Activated CD8-positive, alpha-beta memory T cell treated with anti-CD3 and anti-CD28 coated beads, Interleukin-2, amount 50 U/mL, for 1 hour (primary cell): ENCODE measurements around the gene ITGAX.
"Not testable (repeated sequence)": the region's sequence is repeated elsewhere in the genome, so short reads cannot be mapped to it uniquely, and the experiment has no call there.

ENCODE experiments used
- DNase-seq: peaks from one replicate; pipeline ENCODE4 v3.0.0-alpha.2; 2020; ENCODE audit errors: extremely low read depth

Gene ITGAX

DNA sequence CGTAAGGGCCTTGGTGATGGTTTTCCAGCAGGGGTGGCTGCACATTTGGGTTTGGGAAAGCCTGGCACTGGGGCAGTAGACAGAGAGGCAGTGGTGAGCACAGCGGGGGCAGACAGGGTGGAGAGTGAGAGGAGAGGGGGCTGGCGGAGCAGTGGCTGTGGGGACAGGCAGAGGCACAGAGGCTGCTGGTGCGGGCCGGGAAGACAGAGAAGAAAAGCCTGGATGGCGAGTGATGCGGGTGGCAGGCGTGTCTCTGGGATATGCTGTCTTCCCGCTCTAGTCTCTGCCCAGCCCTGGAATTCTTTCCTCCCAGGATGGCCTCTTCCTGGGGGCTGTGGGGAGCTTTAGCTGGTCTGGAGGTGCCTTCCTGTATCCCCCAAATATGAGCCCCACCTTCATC is 55.1 kb downstream of the ITGAX start:
- DNase-seq = no peak

DNA sequence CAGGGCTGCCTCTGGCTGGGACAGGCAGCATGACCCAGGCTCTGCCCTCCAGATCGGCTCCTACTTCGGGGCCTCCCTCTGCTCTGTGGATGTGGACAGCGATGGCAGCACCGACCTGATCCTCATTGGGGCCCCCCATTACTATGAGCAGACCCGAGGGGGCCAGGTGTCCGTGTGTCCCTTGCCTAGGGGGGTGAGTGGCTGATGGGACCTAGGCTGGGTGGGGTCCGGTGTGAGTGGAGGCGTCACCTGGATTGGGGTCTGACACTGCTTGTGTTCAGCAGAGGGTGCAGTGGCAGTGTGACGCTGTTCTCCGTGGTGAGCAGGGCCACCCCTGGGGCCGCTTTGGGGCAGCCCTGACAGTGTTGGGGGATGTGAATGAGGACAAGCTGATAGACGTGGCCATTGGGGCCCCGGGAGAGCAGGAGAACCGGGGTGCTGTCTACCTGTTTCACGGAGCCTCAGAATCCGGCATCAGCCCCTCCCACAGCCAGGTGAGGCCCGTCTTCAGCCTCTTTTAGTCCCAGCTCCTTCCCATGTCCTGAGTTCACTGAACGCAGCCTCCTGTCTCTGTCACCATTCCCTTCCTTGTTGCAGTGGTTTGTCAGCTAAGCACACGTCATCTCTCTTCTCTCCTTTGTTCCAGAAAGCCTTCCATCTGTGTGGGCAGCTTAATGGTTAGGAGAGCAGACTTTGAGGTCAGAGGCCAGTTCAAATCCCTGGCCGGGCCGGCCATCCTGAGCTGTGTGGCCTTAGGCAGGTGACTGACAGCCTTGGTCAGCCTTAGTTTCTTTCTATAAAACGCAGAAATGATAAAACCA is 56.3 kb downstream of the ITGAX start:
- DNase-seq = no peak

- no peak for DNase-seq
These were observed 57.8 kb downstream of the ITGAX start for GRCh38 chr16:31412750-31413149.

- no peak for DNase-seq
These were observed 58.4 kb downstream of the ITGAX start for GRCh38 chr16:31413381-31413780.

- no peak for DNase-seq
These were observed 59.0 kb downstream of the ITGAX start for GRCh38 chr16:31413943-31414342.

GRCh38 chr16:31414706-31415105 is 59.7 kb downstream of the ITGAX start:
- DNase-seq = no peak

- DNase-seq = no peak
These were observed 61.4 kb downstream of the ITGAX start for GRCh38 chr16:31416371-31416770.

DNA sequence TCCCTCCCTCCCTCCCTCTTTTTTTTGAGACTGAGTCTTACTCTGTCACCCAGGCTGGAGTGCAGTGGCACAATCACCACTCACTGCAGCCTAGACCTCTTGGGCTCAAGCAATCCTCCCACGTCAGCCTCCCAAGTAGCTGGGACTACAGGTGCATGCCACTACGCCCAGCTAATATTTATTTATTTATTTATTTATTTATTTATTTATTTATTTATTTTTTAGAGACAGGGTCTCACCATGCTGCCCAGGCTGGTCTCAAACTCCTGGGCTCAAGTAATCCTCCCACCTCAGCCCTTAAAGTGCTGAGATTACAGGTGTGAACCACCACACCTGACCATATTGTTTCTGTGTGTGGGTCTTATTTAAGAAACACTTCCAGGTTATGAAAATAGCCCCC is 62.1 kb downstream of the ITGAX start:
- not testable (repeated sequence) for DNase-seq

- DNase-seq = no peak
These were observed 62.9 kb downstream of the ITGAX start for GRCh38 chr16:31417916-31418315.

GRCh38 chr16:31420037-31420436 is 65.1 kb downstream of the ITGAX start:
- DNase-seq = no peak

DNA sequence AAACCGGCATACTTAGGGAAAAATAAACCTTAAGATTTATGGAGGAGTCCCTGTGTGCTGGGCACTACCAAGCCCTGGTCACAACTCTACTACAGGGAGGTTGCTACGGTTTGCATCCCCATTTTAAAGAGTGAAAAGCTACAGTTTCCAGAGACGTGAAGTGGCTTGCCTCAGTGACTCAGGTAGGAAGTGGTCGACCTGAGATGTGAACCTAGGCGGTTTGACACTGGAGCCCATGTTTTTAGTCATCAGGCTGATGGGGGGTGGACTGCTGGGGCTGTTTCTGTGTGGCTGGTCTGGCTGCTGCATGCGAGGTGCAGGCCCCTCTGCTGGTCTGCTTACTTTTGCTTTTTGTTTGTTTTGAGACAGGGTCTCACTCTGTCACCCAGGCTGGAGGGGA is 66.6 kb downstream of the ITGAX start:
- no peak for DNase-seq

DNA sequence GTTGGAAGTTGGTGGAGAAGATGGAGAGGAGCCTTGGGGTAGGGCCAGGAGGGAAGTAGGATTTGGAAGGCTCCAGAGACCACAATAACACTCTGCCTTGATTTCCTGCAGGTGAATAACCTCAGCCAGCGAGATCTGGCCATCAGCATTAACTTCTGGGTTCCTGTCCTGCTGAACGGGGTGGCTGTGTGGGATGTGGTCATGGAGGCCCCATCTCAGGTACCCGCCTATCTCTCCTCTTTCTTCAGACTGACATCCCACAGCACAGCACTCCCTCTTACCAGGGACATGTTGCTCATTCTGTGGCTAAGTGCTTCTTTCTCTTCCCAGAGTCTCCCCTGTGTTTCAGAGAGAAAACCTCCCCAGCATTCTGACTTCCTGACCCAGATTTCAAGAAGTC is 68.3 kb downstream of the ITGAX start:
- no peak for DNase-seq

DNA sequence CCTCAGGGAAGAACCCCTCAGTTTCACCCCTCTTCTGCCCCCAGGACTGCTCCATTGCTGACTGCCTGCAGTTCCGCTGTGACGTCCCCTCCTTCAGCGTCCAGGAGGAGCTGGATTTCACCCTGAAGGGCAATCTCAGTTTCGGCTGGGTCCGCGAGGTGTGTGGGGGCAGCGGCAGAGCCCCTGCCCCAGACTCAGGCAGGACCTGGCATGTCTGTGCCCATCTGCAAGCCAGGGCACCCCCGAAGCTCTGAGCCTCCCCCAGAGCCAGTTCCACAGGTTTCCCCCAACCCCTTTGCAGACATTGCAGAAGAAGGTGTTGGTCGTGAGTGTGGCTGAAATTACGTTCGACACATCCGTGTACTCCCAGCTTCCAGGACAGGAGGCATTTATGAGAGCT is 68.8 kb downstream of the ITGAX start:
- DNase-seq = no peak

DNA sequence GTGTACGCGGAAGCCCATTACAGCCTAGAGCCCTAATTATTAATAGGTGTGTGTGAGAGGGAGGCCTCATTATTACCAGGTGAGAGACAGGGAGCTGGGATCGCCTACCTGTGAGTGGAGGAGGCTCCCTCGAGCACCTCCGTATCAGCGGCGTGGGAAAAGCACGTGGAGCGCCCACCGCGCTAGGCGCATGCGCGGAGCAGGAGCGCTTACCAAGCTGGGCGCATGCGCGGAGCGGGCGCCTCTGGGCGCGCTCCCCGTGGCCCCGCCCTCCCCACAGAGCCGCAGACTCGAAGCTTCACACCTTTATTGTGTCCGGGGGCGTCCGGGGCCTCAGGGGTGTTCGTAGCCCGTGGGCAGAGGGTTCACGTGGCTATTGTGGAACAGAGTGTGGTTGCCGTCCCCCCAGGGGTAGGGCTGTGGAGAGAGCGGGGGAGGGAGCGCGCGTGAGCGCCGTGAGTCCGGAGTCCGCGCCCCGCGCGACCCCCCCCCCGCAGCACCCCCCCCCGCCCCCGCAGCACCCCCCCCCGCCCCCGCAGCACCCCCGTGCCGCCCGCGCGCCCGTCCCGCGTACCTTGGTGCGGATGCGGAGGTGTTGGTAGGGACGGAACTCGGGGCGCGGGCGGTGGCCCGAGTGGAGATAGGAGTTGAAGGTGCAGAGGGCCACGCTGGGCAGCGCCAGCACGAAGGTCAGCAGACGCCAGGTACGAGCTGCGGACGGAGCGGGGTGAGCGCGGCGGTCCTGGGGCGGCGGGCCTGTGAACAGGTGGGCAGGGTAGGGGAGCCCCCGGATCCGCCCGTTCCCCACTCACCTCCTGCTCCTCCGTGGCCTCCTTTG is 72.7 kb downstream of the ITGAX start:
- peak; percentile 34 for DNase-seq

DNA sequence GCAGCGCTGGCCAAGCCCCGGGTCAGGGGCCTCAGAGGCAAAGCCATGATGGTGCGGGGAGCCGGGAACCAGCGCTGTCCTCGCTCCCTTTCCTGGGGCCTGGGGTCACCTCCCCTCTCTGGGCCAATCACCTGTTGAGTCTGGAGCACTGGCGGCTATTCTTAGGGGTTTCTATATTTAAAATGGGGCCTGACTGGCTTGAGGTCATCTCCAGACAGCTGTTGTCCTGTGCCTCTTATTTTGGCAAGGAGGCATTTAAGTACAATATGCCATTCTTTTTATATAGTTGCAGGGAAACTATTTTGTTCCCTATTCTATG is 73.3 kb downstream of the ITGAX start, which contains the start of gene COX6A2:
Gene COX6A2, minus strand, starts transcription at position 82 of the 319 bp plus-strand sequence. Its CDS starts 35 bp downstream, at position 47.
- DNase-seq = no peak

- DNase-seq = no peak
These were observed 73.8 kb downstream of the ITGAX start for GRCh38 chr16:31428638-31429247.

DNA sequence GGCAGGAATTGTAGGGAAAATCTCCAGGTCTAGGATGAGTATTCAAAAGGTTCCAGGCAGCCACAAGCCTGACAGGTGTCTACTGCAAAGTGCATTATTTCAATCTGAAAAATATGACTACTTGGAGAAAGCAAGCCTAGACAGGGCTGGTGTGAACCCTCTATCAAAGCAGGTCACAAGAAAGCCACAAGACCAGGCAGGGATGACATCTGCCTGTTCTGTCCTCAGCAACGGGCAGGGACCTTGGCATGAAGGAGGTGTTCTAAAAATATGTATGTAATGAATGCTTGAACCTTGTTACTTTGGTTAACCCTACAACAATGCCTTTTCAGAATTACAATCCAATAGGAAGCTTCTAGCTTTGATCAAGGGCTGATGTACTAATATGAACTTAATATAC is 74.3 kb downstream of the ITGAX start:
- no peak for DNase-seq

DNA sequence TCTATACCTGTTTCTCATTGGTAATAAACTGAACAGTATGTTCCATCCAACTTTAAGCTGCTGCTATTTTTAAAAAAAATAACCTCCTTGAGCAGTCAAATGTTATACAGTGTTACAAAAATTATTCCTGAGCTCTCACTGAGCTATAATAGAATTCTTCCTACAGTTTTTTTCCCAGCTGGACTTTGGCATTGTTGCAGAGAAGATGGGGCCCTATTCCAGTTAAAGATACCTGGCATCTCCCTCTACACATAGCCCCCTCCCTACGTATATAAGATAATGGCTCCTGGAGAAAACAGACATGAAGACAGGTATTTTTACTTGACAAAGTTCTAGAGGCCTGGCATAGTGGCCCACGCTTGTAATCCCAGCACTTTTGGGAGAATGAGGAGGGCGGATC is 74.8 kb downstream of the ITGAX start:
- no peak for DNase-seq

DNA sequence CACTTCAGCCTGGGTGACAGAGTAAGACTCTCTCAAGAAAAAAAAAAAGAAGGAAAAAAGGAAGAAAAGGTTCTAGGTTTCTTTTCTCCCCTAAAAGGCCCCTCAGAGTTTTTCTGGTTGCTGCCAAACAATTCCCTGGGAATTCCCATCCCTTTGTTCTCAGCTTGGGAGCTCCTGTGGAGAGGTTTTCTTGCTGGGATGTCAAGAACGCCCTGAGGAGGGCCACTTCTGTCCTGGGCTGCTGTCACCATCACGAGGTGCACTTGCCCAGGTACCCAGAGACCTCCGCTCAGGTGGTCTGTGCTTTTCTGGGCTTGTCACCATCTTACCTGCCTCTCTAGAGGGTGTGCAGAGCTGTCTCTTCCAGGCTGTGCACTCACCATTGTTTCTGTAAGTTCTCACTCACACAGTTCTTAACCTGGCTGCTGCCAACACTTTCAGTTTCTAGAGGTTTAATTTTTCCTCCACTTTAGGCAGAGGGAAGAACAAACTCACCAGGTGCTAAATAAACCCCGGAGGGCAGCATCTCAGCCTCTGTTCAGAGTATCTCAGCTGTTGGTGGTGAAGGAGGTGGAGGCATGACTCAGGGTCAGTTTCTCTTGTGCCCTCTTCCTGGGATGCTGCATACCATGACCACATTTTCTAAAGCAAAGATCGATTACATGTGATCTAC is 75.5 kb downstream of the ITGAX start:
- no peak for DNase-seq
